Omental fat pad (tissue), 4 donors: Measurements from ENCODE around the gene ALKBH1. TPM values are rescaled to one million over a fixed set of nuclear protein-coding genes. Genes with fewer than 3 reads are reported as not detected.
"Not testable (repeated sequence)": the region's sequence is repeated elsewhere in the genome, so short reads cannot be mapped to it uniquely, and the experiment has no call there.

Experiments used
- ATAC-seq: fragments of 150-250 bp; one replicate; pipeline ENCODE4 v1.9.1; 2016; ENCODE audit warnings: mild to moderate bottlenecking, moderate library complexity; ENCODE audit not compliant: low FRiP score
- DNase-seq: peaks from one replicate; pipeline ENCODE4 v3.0.0-alpha.2; 2019; ENCODE audit warnings: low spot score
- CTCF ChIP-seq, 3 donors: fragments of 450-650 bp; IDR thresholded peaks; one replicate each; pipeline ENCODE4 v1.5.1; 2016 to 2017; ENCODE audit warnings: antibody characterized with exemption in 3 of 3, mild to moderate bottlenecking in 3 of 3, moderate library complexity in 2 of 3
- total RNA-seq, 4 donors: library from RNA; depleted of rRNA; stranded (reverse); fragments of >200 nt; gene quantifications; one replicate each; pipeline ENCODE4 v1.1.0, GENCODE V29; 2016

Gene ALKBH1
- 10 to 100 TPM in 3 of 4 donors, 1 to 10 TPM in 1; 6.9 to 13.6 (median 10.6) TPM for total RNA-seq

DNA sequence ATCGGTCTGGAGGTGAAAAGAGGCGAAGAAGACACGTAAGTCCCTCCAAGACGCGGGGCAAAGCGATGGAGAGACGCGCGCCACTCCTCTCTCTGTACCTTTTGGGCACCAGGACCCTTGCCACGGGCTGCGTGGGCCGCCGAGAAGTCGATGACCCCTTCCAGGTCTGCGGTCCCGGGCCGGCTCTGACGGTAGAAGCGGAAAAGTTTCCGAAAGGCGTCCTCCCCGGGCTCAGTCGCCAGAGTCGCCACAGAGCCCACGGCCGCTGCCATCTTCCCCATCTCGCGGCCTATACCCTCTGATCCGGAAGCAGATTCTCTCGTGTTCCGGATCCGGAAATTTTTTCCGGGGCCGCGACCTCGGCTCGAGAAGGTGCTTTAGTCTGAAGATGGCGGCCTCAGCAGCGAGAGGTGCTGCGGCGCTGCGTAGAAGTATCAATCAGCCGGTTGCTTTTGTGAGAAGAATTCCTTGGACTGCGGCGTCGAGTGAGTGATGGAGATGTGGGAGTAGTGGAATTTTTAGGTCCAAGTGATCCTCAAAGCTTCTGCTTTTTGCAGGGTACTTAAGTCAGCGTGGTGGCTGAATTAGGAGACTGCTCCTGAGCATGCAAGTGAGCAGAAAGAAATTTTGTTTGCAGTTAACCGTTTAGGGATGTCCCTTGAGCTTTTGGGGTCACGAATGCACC is at the start of gene ALKBH1, which contains the start of gene SLIRP:
TSS of gene ALKBH1 (minus strand) at position 300 of the 685 bp plus-strand sequence. CDS start at position 281, 19 bp downstream.
TSS of gene SLIRP (plus strand) at position 380 of the 685 bp plus-strand sequence. CDS start at position 389, 9 bp downstream.
- peak; percentile 81 for DNase-seq
- ATAC-seq, result peak; percentile 93
- no peak for TF ChIP-seq CTCF (IDR thresholded peaks at IDR 0.05)

GRCh38 chr14:77752799-77753516 is 45.1 kb upstream of the ALKBH1 start:
- TF ChIP-seq CTCF (IDR thresholded peaks at IDR 0.05), result no peak
- ATAC-seq, result peak; percentile 59

GRCh38 chr14:77752266-77752665 is 44.4 kb upstream of the ALKBH1 start:
- DNase-seq (no peak), ATAC-seq (no peak)

More at GRCh38 chr14:77752799-77753516, 45.1 kb upstream of the ALKBH1 start:
- no peak for DNase-seq

GRCh38 chr14:77747425-77747824 is 39.6 kb upstream of the ALKBH1 start:
- not testable (repeated sequence) for DNase-seq, ATAC-seq

More at GRCh38 chr14:77752266-77752665, 44.4 kb upstream of the ALKBH1 start:
- no peak for TF ChIP-seq CTCF (IDR thresholded peaks at IDR 0.05)

DNA sequence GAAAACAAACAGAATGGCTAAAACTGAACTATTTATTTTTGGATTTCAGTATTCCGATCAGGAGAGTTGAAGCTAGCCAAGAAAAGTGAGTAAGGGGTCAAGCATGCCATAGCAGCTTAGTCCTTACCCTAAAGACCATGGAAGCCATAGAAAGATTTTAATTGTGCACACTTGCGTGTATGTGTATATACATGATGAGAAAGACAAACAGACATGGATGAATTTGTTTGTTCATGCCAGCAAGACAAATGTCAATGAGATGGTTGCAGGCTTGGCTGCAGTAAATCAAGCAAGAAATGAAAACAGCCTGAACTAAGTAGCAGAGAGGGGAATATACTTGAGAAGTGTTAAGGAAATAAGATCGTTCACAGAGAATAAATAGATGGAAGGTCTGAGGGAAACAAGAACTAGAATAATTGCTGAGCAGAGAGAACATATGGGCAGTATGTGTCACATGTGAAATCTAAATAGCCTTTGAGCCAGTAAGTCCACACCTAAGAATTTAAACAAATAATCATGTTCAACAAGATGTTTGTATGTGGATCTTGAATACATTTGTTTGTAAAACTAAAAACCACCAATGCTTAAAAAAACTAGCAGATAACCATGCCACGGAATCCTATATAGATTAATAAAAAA is 38.4 kb upstream of the ALKBH1 start:
- DNase-seq (no peak), ATAC-seq (no peak)
- TF ChIP-seq CTCF (IDR thresholded peaks at IDR 0.05), result no peak

DNA sequence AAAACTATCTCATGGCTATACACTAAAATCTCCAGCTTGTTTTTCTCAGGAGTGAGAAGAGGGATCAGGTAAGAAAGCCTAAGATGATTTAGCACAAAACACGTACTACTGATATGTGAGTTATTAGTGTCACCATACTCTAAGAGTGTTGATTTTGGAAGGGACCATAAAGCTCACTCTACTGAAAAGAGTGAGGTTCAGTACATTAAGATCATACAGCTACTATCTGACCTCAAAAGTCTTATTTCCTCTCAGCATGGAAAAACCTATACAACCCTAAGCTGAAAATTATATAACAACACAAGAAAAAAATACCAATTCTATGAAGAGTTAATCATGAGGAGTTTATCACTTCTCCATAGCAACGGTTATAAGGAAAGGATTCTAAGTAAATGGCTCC is 33.6 kb upstream of the ALKBH1 start:
- DNase-seq, result no peak
- ATAC-seq, result no peak
- no peak for TF ChIP-seq CTCF (IDR thresholded peaks at IDR 0.05)

- no peak for TF ChIP-seq CTCF (IDR thresholded peaks at IDR 0.05)
- ATAC-seq (no peak), DNase-seq (no peak)
These were observed 30.9 kb upstream of the ALKBH1 start for GRCh38 chr14:77738559-77739250.
